ENCODE results near the gene FSCN2.

FSCN2 gene

DNA sequence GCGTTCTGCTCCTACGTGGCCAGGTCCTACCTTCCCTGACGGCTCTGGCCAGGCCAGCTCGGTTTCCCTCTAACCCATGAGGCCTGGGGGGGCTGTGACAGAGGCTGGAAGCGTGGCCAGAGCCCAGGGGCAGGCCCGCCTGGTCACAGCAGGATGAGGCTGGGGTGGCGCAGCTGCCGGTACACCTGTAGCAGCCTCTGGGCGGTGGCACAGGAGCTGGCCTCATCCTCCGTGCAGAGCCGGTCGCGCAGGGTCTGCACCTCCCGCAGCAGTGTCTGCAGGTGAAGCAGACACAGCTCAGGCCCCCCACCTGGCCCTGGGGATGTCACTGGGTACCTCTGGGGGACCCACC is 12.5 kb downstream of the FSCN2 start:
- no peak for DNase-seq (ENCODE audit: low spot score)

DNA sequence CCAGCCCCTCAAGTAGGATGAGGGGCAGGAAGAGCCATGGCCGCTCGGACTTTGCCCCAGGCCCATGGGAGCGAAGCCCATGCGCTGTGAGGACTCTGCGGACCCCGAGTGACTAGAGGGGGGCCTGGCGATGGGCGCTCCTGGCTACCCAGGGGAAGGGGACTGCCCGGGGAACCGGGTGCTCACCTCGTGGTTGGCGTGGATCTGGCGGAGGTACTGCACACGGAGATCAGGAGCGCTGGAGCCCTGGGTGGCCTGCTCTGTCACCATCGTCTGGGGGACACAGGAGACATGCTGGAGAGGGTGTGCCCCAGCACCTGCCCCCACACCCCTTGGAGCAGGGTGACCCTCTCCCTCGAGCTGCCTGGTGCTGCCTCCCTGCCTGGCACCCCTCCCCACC is 12.9 kb downstream of the FSCN2 start:
- no peak for DNase-seq (ENCODE audit: low spot score)

DNA sequence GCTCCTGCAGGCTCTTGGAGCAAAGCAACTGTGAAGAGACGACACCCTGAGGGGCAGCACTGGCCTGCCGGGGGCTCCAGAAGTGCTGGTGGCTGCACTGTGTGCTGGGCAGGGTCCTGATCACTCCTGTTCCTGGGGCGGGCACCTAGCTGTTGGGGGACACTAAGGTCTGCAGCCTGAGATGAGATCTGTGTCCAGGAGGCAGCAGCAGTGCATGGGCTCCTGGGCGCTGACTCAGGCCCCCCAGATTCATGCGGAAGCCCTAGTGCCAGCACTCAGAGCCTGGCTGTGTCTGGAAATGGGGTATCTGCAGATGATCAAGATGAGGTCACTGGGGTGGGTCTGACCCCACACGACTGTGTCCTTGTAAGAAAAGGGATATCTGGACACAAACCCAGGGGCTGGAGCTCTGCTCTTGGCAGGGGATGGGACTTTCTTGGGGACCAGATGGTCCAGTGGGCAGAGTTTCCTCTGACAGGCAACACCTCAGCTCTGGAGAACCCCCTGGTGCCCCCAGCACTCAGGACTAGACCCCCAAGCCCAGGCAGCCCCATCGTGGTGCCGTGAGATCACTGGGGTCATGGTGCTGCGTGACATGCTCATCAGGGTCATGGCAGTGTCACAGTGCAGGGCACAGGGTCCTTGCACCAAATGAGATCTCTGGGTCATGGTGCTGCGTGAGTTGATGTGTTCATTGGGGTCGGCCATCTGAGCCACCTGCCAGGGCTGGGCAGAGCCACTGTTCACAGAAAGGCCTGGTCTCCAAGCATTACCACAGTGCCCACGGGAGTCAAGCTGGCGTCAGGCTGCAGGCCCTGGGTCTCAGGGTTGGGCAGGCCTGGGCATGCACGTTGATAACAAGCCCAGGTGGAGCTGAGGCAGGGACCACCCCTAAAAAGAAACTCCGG is 14.5 kb downstream of the FSCN2 start:
- no peak for DNase-seq (ENCODE audit: low spot score)

DNA sequence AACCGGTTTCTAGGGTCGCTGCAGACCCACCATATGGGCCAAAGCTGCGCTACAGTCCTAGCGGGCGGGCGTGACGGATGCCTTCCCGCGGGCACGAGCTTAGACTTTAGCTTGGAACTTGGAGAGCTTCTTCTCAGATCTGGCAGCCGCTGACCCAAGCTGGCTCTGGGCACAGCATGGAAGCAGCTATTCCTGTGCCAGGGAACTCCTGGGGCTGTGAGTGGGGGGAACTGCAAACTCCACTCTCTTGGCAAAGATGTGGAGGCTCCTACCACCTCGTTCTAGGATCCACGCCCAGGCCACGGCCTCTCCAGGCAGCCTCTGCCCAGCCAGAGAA is 15.1 kb downstream of the FSCN2 start:
- DNase-seq (ENCODE audit: low spot score) = no peak

DNA sequence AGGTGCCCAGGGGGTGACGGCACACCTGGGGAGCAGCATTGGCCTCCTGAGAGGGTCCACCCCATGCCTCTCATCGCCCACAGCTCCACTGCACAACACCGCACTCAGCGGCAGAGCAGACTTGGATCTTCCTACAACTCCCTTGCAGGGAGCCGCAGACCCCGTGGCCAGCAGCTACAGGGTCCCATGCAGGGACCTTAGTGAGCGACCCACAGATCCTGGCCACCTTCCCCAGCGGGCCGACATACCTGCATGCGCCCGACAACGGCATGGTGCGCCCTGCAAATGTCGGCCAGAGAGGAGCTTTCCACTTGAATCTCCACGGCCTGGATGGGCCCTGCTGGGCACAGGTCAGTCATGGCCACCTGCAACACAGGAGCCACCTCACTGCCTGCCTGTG is 15.6 kb downstream of the FSCN2 start:
- no peak for DNase-seq (ENCODE audit: low spot score)

GRCh38 chr17:81544281-81544974 is 16.3 kb downstream of the FSCN2 start:
- DNase-seq (ENCODE audit: low spot score) = no peak

GRCh38 chr17:81545160-81545949 is 17.2 kb downstream of the FSCN2 start:
- no peak for DNase-seq (ENCODE audit: low spot score)

DNA sequence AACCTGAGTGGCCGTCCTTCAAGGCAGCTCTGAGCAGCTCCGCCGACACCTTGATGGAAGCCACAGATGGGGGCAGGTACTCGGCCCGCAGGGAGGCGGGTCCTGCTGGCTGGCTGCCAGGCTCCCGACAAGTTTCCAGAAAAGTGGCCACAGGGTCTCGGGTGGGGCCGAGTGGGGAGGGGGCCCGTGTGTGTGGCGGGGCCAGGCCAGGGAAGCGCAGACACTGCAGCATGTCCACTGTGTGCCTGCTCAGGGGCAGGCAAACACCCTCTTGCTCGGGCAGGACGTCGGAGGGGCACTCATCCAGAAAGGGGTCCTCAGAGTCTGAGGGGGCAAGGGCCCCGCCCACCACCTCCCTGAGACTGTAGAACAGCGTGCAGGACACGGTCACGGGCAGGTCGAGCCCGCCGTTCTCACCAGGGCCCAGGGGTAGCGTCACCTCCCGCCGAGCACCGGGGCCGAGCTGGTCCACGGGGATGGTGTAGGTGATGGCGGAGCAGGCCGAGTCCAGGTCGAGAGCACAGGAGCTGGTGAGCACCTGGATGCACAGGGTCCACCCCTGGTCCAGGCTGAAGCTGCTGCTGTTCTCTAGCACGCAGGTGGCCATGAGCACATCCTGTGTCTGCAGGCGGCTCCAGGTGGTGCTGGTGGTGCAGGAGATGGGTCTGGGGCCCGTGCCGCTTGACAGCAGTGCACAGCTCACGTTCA is 18.9 kb downstream of the FSCN2 start:
- DNase-seq (ENCODE audit: low spot score) = no peak

GRCh38 chr17:81547614-81547982 is 19.4 kb downstream of the FSCN2 start:
- DNase-seq (ENCODE audit: low spot score) = no peak

DNA sequence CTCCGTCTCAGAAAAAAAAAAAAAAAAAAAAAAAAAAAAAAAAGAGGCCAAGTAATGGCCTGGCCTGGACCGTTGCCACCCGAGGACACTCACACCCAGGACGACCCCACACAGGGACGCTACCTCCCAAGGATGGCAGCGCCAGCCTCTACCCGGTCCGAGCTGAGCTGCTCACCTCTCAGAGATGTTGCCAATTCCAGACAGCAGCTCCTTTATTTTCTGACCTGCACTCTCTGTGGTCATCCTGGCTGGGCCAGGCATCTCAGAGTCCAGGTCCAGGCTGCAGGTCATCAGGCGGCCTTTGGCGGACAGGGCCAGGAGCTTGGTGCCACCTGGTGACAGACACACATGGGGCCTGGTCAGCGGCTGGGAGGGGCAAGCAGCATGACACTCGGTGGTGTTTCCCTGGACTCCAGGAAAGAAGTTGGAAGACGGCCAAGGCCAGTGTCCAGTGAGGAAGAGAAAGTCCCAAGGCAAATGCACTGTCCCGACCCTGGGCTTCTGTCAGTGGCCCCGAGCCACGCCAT is 20.9 kb downstream of the FSCN2 start:
- no peak for DNase-seq (ENCODE audit: low spot score)

- no peak for DNase-seq (ENCODE audit: low spot score)
Observed at GRCh38 chr17:81549826-81550225, 21.6 kb downstream of the FSCN2 start.

GRCh38 chr17:81550285-81550684 is 22.1 kb downstream of the FSCN2 start:
- DNase-seq (ENCODE audit: low spot score) = no peak

DNA sequence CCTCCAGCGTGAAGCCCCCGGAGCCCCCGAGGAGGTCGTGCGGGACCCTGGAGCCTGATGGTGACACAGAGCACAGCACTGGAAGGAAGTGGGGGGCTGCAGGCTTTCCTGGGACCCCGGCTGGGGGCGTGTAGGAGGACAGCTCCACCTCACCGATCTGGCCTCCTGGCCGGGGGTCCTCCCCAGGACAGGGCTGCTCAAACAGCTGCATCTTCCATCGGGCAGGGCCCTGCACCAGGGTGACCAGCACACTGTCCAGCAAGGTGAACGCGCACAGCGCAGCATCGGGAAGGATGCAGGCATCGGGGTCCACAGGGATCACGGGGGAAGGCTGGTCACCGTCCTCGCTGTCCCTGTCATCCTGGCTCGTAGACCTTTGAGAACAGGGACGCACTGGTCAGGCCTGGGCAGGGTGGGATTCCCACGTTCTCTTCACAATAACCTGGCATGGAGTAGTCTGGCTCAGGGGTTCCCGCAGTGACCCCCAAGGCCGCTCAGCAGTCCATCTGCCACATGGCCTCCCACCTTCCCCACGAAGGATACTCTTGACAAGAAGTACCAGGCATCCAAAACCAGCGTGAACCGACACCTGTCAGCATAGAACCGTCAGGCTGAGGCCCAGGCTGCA is 22.8 kb downstream of the FSCN2 start:
- no peak for DNase-seq (ENCODE audit: low spot score)

GRCh38 chr17:81551458-81552243 is 23.5 kb downstream of the FSCN2 start:
- peak; percentile 76 for DNase-seq (ENCODE audit: low spot score)

- DNase-seq (ENCODE audit: low spot score) = peak; percentile 93
Observed at GRCh38 chr17:81552244-81553017, 24.3 kb downstream of the FSCN2 start, which contains the start of gene FAAP100. Gene FAAP100, minus strand, starts transcription at chr17:81552353. Its CDS starts 23 bp downstream, at chr17:81552330.

- DNase-seq (ENCODE audit: low spot score) = peak; percentile 92
Observed at GRCh38 chr17:81553018-81553615, 24.9 kb downstream of the FSCN2 start.

- DNase-seq (ENCODE audit: low spot score) = no peak
Observed at GRCh38 chr17:81553616-81554181, 25.5 kb downstream of the FSCN2 start.

DNA sequence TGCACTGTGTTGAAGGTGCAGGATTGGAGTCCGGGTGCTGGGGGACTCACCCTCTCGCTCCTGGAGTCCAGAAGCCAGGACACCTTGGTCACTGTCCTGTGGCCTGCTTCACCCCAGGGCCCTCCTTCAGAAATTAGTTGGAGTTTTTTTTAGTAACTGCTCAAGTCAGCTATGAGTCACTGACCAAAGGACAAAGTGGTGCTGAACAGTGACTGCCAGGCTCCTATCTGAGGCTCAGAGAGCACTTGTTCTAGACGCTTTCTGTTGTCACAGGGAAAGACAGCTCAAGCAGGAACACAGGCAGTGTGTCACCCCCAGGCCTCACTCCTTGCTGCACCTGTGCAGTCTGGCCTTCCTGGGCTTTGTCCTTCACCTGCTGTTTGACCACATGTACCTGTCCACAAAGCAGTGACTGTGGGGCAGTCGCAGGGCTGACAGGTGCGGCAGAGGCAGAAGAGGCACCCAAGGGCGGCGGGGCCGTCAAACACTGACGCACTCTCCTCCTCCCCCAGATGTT is 28.1 kb downstream of the FSCN2 start:
- no peak for DNase-seq (ENCODE audit: low spot score)

DNA sequence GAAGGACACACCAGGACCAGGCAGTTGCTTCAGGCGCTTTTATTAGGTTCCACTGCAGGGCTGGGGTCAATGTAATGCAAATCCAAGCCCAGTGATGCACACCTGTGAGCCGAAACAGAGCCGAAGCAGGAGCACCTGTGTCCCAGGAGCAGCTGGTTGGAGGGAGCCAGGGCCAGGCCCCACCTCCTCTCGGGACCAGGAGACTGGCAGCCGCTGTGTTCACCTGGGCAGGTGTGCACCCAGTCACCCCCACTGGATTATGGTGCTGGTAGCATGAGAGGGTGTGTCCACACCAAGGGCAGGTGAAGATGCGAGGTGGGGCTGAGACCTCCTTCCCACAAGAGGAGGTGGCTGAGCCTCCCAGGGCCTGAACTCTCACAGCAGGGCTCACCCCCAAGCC is 28.7 kb downstream of the FSCN2 start:
- no peak for DNase-seq (ENCODE audit: low spot score)

Data from ecto neural progenitor cell (in vitro differentiated cells).